ENCODE results near the gene FERMT3.
A peak's percentile ranks its signal among the peaks of the same experiment; 100 is the strongest.

FERMT3 gene

GRCh38 chr11:64186492-64187165, 19.9 kb upstream of the FERMT3 start:
- peak; percentile 34 to 40 for DNase-seq

- DNase-seq, result no peak
Measured at GRCh38 chr11:64192434-64192833, 14.1 kb upstream of the FERMT3 start.

GRCh38 chr11:64196626-64197025, 9.9 kb upstream of the FERMT3 start:
- no peak for DNase-seq

GRCh38 chr11:64198511-64198910, 8.0 kb upstream of the FERMT3 start:
- no peak for DNase-seq

GRCh38 chr11:64201543-64201942, 5.0 kb upstream of the FERMT3 start:
- DNase-seq, result no peak

- DNase-seq, result no peak
Measured at GRCh38 chr11:64202992-64203391, 3.5 kb upstream of the FERMT3 start.

- DNase-seq, result no peak
Measured at GRCh38 chr11:64203421-64204079, 3.0 kb upstream of the FERMT3 start.

GRCh38 chr11:64204080-64204440, 2.5 kb upstream of the FERMT3 start:
- no peak for DNase-seq

GRCh38 chr11:64204464-64204989, 2.0 kb upstream of the FERMT3 start:
- DNase-seq, result peak; percentile 82 to 85

- peak; percentile 79 to 84 for DNase-seq
Measured at GRCh38 chr11:64207256-64208085, 950 bp downstream of the FERMT3 start.

- DNase-seq, result no peak
Measured at GRCh38 chr11:64208086-64208795, 1.7 kb downstream of the FERMT3 start.

- no peak for DNase-seq
Measured at GRCh38 chr11:64208796-64209562, 2.5 kb downstream of the FERMT3 start.

GRCh38 chr11:64209563-64209843, 3.0 kb downstream of the FERMT3 start:
- no peak for DNase-seq

GRCh38 chr11:64210301-64211020, 3.9 kb downstream of the FERMT3 start:
- no peak for DNase-seq

- no peak for DNase-seq
Measured at GRCh38 chr11:64211181-64211872, 4.8 kb downstream of the FERMT3 start.

- no peak for DNase-seq
Measured at GRCh38 chr11:64216879-64217278, 10.4 kb downstream of the FERMT3 start.

- no peak for DNase-seq
Measured at GRCh38 chr11:64218628-64219353, 12.3 kb downstream of the FERMT3 start.

- no peak for DNase-seq
Measured at GRCh38 chr11:64219354-64219684, 12.8 kb downstream of the FERMT3 start.

GRCh38 chr11:64219755-64220154, 13.2 kb downstream of the FERMT3 start:
- no peak for DNase-seq

GRCh38 chr11:64220271-64220670, 13.8 kb downstream of the FERMT3 start:
- no peak for DNase-seq

GRCh38 chr11:64220798-64221197, 14.3 kb downstream of the FERMT3 start:
- DNase-seq, result no peak
